DMS53 (cell line): Measurements from ENCODE around the gene MAT2B.
A peak's percentile ranks its signal among the peaks of the same experiment; 100 is the strongest.
"Not testable (repeated sequence)": the region's sequence is repeated elsewhere in the genome, so short reads cannot be mapped to it uniquely, and the experiment has no call there.

Experiments used
- DNase-seq: peaks from one replicate; lab custom pipeline; 2025; lab: John Stamatoyannopoulos, UW

The MAT2B gene

DNA sequence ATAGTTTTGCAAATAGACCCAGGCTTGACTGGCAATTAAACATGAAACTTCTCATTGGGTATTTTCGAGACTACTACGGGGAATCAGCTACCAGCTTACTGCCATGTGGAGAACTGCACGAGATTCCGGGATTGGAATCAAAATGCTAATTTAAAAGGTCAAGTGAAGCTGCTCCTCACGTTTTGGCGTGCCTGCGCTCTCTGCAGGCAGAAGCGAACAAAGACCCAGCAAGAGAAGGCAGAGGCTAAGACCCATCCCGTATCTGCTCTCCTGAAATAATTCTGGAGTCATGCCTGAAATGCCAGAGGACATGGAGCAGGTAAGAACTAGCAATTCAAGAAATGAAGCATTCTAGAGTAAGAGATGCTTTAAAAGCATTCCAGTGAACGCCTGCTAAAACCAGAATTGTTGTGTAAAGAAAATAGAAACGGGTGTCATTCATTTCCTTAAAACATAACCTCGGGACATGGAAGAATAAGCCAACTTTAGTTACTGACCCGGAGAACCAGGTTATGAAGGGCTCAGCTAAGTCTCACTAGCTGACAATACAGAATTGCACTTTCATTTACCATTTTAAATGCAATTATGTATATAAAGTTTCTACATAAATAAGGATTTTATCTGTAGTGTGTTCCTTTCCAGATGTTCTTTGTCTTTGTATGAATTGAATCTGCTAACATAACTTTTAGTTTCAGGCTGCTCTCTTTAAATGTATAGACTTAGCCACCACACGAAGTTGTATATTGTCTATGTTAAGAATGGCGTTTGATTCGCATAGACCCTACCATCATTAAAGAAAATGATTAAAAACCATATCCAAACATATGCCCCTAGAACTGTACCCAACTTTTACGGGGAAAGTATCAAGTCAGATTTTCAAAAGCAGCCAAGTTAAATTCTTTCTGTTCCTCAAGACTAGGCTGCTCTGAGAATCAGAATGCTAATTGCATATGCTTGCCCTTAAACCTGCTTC lies 2.0 kb upstream of the MAT2B start:
- DNase-seq, result peak; percentile 69

DNA sequence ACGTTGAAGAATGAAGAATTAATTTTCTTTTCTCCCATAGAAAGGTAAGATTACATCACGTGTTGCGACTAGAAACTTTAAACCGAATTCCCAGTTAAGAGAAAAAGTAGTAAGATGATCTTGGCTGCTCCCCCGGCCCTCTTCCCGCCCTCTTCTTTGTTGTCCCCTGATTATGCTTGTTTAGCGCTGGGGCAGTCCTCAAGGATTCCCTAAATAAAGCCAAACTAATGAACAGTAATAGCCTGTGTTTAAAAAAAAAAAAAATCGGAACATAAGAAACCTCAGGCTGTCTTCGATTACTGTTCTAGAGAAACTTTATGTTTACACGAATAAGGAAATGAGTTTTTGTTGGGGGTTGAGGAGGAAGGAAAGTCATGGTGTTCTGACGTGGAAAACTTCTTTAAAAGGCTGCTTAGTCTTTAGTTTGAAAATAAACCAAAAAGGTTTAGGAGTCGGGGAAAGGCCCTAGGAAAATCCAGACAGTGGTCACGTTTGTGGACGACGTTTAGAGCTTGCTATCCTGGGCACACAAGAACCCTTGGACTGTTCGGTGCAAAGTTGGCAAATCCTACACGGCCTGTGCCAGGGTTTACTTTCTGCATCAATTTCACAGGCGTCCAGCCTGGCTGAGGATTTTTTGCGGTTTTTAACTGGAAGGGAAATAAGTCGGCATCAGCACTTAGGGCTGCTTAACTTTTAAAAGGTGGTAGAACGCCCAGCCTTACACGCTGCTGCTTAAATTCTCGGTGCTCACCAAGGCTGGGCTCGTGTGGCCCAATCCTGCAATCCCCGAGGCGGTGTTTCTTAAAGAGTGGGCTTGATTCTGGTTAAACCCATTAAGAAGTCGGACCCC lies 1.1 kb upstream of the MAT2B start:
- peak; percentile 58 for DNase-seq

DNA sequence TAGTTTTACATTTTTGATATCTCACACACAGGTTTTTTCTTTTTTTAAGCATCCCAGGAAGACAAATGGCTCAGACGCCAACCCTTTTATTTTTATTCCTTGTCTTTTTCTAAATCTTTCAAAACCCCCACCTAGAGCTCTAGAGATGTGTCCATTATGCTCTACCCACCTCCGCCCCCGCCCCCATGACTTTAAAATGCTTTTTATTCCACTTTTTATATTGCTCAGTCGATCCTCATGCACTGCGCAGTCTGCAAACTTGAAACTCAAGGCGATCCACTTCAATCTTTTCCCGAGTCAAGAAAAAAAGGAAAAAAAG lies 411 bp upstream of the MAT2B start:
- DNase-seq, result no peak

DNA sequence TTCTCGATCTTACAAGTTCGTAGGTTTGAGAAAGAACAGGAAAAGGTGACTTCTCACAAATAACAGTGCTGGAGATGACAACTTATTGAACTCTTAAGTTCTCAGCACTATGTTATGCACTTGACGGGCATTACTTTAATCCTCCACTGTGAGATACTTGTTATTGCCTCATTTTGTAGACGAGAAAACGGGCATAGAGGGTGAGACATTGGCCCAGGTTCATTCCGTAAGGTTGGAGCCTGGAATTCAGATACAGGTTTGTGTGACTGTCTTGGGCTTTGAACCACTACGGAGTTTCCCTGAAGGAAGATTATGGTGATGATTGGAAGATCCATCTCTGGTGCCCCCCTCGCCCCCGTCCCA lies 657 bp downstream of the MAT2B start:
- DNase-seq, result peak; percentile 56

DNA sequence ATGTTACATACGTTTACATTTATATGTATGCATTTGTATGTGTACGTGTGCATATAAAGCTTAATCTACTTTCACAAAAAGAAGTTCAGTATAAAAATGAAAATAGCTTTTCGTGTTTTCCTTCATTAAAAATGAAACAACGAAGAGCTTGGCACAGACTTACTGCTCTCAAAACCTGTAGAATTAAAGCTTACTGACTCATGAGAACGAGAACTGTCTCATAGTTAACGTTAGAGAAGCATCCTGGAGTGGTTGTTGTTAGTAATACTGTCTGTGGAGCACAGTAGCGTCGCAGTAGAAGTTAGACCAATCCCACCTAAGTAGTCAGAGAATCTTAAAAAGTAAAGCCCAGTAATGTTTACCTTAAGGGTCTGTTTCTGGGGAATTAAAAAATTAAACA lies 1.3 kb downstream of the MAT2B start:
- DNase-seq, result no peak

DNA sequence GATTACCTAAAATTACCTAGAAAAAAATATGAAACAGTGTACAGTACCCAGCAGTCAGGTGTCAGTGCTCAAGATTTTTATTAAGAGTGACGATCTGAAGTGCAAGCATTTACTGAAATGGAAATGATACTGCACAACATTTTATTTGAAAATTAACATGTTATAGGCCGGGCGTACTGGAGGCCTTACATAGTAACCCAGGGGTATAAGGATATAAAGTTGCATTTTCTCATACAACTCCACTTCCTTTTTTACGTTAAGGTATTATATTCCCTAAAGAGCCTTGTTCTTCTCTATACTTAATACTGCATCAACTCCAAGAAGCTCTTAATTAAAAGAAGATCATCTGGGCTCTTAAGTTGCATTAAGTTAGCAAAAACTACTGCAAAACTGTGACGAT lies 3.3 kb downstream of the MAT2B start:
- no peak for DNase-seq

DNA sequence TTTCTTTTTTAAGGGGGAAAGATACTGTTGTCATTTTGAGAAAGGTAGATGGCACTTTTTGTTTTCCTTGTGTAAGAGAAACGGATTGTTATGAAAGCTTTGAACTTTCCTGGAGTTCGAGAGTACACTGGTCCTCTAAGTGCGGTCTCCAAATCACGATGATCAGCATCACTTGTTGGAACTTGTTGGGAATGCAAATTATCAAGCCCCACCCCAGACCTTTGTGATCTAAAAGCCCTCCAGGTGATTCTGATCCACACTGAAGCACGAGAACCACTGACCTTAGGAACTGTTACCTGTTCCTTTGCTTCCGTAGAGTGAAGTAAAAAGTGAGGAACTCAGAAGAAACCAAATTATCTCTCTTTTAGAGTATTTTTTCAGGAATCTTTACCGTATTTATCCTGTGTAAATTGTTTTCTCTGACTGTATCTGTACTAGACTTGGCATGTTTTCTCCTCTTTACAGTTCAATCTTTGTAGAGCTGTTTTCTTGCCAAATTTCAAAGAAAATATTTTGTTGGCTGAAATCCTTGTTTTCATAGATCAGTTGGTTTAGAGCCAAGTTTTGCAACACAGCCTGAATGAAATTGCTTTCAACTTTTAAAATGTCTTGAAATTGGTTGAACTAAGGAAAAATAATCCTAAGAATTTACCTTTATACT lies 4.0 kb downstream of the MAT2B start:
- DNase-seq, result no peak

DNA sequence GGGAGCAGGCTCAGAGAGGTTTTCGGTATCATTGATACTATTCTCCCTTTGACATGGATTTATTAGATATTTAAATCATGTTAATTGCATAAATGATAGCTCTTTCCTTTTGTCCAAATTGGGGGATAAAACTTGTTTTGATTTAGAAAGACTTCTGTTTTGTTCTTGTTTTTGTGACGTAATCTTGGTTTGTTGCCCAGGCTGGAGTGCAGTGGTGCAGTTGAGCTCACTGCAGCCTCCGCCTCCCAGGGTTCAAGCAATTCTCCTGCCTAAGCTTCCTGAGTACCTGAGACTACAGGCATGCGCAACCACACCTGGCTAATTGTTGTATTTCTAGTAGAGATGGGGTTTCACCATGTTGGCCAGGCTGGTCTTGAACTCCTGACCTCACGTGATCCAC lies 7.1 kb downstream of the MAT2B start:
- no peak for DNase-seq

DNA sequence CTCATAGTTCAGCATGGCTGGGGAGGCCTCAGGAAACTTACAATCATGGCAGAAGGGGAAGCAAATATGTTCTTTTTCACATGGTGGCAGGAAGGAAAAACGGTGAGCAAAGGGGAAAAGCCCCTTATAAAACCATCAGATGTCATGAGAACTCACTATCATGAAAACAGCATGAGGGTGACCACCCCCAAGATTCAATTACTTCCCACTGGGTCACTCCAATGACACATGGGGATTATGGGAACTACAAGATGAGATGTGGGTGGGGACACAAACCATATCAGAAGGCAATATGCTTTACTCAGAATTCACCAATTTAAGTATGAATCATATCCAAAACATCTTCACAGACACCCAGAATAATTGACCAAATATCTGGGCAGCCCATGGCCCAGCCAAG lies 19.7 kb downstream of the MAT2B start:
- DNase-seq, result no peak

DNA sequence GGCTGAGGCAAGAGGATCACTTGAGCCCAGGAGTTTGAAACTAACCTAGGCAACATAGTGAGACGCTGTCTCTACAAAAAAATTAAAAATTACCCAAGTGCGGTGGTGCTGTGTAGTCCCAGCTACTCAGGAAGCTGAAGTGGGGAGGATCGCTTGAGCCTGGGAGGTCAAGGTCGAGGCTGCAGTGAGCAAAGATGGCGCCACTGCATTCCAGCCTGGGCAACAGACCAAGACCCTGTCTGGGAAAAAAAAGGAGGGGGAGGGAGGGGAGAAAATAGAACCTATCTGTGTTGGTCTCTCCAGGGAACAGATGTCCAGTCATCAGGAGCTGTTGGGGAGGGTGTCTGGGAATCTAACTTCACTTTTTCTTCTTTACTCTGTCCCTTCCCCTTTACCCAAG lies 24.3 kb downstream of the MAT2B start:
- DNase-seq, result no peak

DNA sequence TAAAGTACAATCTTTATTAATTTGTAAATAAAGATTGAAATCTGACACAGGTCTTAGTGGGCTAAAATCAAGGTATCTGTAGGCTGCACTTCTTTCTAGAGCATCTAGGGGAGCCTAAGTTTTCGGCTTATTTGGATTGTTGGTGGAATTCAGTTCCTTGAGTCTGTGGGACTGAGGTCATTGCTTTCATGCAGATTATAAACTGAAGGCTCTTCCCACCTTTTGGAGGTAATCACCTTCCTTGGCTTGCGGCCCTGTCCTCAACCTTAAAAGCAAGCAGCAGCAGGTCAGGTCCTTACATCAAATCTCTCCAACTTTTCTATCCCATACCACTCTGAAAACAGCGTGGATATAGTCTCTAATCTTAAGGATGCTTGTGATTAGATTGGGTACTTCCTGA lies 25.9 kb downstream of the MAT2B start:
- DNase-seq, result no peak

DNA sequence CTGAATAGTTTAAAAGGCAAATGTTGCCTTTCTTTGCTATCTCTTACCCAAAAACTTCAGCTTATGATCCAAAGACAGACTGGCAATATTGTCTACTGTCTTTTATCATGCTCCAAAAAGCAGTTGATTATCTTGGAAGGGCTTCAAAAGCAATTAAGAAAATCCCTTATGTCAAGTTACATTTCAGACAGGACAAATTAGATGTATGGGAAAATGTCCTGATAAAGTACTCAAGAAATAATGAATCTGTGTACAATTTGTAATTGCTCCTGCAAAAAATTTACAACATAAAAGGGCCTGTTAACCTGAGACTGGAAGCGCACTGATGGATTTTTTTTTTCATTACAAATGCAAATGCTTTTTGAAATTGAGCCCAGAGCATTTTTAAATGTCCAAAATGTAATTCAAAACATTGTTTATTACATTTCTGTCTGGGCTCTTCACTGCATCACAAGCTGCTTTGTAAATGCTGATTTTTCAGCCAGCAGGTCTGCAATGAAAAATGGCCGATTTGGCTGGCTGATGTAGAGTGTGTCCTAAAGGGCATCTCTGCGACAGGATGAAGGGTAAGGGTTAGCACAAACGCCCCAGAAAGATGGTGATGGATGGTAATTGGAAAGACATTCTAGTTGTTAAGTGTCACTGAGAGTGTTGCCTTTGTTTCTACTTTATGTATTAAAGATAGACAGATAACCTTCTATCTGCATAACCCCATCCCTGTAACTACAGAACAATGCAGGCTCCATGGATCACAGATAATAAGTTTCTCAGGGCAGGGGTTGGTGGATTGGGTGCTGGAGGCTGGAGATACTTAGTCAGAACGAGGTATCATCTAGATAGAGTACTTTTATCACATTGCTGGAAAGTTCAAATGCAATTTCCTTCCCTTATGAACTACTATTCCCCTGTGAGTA lies 27.0 kb downstream of the MAT2B start:
- DNase-seq, result no peak

DNA sequence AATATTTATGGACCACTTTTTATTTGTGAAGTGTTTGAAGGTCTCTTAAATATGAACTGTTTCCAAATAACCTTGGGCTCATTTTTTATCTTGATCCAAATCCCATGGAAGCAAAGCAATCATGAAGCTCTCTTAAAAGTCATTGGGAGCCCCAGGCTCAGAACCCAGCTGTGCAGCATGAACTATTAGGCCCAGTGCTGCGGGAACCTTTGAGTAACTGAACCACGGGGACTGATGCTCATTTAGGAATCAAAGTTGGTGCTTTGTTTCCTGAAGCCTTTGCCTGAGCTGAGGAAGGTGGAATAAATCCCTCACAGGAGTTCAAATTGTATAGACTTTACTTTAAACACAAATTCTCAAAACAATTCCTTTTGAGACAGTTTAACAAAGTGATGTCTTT lies 27.8 kb downstream of the MAT2B start:
- no peak for DNase-seq

DNA sequence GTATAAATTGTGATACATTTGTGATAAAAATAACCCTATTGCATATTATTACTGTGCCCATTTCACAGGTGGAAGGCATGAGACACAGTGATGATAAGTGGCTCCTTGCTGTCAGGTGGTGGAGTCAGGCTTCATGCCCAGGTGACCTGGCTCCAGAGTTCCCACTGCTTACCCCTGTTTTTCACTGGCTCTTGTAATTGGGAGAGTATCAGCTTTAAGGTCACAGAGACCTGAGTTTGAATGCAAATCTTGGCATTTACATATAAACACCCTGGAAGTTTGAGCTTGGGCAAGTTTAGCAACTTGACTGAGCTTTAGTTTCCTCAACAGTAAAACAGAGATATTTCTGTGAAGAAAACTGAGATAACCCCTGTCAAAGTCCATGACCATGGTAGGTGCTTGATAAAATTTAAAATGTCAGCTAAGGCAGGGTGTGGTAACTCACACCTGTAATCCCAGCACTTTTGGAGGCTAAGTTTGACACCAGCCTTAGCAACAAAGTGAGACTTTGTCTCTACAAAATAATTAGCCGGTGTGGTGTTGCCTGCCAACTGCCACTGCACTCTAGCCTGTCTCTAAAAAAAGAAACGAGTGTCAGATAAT lies 29.2 kb downstream of the MAT2B start:
- DNase-seq, result no peak

DNA sequence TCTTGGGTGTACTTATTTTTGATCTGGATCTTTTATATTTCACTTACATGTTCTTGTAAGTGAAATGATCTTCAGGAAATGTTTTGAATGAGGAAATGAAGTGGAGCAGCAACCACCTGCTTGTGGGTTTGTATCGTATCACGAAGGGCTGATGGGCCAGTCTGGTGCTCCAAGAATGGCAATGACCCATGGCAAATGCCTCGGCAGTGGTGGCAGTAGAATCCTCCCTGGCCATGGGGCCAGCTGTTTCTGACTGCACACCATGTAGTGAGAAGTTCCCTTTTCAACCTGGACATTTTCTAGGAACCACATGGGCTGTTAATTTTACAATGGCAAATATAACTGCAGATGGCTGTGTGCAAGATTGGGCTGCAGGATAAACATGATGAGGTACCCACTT lies 29.9 kb downstream of the MAT2B start:
- no peak for DNase-seq

DNA sequence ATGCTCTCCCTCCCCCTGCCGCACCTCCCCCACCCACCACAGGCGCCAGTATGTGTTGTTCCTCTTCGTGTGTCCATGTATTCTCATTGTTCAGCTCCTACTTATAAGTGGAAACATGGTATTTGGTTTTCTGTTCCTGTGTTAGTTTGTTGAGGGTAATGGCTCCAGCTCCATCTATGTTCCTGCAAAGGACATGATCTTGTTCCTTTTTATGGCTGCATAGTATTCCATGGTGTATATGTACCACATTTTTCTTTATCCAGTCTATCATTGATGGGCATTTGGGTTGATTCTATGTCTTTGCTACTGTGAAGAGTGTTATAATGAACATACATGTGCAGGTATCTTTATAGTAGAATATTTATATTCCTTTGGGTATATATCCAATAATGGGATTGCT lies 31.0 kb downstream of the MAT2B start:
- not testable (repeated sequence) for DNase-seq

DNA sequence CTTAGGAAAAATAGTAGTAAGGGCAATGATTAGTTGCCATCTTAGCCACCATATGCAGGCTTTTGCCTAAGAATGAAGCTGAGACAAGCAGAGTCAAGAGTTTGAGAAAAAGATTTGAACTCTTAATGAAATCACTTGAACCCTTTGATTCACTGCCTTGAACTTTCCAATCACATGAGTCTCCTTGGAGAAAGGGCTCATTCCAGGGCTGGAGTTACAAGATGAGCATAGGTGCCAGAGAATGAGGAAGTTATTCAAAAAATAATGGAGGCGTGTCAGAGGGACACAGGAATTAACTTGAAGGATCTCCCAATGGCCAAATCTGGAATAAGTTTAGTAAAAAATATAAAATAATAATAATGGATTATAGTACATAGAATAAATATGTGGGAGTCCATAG lies 35.3 kb downstream of the MAT2B start:
- no peak for DNase-seq

DNA sequence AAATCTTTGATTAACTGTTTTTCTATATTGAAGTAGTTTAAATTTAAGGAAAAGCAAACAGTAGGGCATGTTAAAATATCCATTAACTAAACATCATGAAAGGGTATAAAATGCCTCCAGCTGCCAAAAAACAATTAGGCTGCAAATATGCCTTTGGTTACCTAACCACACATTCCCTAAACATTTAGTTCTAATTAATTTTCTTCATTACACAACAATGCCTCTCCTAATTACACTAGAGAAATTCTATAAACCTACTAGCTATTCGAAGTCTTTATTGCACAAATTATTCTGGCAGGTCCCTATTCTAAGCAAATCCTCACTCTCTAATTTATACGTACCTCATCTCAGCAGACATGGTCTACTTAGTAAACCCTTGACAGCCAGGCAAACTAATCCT lies 37.4 kb downstream of the MAT2B start:
- DNase-seq, result no peak

DNA sequence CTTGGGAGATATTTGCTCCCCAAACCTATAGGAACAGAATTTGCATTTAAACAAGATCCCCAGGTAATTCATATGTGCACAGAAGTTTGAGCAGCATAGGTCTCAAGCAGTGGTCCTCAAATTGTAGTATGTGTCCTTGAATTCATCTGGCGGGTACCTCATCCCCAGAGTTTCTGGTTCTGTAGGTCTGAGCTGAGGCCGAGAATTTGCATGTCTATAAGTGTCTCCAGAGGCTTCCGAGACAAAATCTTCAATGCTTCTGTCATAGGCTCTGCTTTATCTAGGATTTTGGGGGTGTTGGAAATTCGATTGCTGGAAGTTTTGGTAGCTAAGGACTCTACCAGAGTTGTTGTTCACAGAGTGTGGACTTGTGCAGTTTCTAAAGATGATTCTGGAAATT lies 38.6 kb downstream of the MAT2B start:
- DNase-seq, result no peak

DNA sequence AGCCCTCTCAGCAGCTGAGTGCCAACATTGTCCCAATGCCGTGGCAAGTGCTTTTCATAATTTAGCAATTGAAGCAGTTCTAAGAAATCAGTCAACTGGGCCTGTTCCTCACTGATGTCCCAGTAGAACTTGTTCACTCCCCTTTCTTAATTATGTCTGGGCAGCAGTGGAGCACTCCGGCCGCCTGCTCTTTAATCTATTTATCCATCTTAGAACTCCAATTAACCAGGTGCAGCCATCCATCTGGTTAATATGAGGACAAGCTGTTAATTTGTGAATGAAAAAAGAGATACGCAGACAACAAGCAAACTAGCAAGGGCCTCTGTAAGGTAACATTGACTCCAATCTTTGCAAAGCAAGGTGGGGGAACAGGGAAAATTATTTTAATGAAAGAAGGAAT lies 39.4 kb downstream of the MAT2B start:
- no peak for DNase-seq

DNA sequence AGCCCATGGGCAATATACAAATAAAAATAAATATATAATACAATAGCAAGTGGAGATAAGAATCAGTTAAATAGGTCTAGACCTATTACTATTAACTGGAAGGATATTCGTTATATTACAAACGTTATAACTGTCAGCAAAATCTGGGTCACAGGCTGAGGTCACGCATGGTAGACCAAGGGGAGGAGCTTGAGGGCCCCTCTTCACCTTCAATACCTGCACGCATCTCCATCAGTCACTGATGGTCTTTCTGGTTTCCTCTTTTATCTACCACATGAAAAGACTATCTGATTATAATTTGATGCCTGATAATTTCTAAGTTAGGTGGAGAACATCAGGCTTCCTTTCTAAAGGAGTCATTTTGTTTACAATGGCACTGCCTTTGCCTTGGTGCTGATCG lies 43.2 kb downstream of the MAT2B start:
- DNase-seq, result no peak
